ENCODE measurements around the gene CDC42EP5.

CDC42EP5 gene

DNA sequence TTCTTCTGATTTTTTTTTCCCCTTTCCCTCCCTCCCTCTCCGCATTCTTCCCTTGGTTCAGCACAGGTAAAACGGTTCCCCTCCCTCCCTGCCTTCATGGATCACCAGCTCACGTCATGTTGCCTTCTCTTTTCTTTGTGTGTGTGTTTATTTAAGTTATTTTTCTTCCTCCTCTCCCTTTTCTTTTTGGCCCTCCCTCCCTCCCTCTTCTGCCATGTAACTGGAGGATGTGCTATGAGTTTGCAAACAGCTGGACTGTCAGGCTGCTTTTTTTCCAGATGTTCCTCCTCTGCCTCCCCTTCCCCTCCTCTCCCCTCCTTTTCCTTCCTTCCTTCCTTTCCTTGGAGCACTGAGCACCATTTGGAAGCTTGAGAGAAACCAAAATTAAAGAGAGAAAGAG lies 11.5 kb downstream of the CDC42EP5 start:
- DNase-seq: no peak

DNA sequence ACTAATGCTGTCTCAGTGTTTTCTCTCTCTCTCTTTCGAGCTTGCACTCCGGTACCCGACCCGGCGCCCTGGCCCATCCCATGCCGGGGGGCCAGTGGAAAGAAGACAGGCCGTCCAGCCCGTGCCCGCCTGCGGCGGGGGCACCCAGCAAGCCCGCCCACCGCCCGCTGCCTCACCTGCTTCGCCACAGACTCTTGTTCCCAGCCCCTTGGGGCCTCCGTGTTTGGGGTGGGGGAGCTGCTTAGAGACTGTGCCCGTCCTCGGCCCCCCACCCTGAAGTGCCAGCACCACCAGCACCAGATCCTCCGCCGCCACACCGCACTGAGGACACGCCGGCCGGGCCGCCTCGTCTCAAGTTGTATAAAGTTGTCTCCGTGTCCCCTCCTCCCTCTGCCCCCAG lies 11.9 kb downstream of the CDC42EP5 start:
- no peak for DNase-seq

GRCh38 chr19:54460230-54461005 lies 12.7 kb downstream of the CDC42EP5 start:
- no peak for DNase-seq

DNA sequence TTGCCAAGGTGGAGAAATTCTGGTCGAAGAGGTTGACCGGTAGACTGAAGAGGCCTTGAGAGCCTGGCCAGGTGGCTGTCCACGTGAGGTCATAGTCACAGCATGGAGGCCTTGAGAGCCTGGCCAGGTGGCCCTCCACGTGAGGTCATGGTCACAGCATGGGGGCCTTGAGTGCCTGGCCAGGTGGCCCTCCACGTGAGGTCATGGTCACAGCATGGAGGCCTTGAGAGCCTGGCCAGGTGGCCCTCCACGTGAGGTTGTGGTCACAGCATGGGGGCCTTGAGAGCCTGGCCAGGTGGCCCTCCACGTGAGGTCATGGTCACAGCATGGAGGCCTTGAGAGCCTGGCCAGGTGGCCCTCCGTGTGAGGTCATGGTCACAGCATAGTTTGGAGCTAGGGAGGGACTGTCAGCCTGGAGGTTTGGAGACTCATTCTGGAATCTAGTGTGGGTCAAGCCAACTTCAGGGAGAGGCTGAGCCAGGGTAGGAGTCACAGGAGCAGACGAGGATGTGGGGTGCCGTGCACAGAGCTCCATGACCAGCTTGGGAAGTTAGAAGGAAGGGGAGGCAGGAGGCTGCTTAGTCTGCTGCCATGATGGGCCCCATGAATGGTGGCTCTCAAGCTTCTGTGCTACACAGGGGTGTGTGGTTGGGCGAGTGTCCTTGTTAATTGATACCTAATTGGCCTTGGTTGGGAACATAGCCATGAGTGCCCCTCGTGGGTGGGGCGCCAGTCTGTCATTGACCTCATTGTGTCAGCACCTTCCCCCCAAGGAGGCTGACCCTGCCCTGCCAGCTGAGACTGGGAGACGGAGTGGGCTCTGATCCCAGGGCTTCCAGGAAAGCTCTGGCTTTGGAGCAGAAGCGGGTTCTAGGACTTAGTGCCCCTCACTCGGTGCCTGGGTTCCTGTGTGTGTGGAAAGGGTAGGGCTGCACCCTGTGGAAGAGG lies 13.5 kb downstream of the CDC42EP5 start:
- no peak for DNase-seq

DNA sequence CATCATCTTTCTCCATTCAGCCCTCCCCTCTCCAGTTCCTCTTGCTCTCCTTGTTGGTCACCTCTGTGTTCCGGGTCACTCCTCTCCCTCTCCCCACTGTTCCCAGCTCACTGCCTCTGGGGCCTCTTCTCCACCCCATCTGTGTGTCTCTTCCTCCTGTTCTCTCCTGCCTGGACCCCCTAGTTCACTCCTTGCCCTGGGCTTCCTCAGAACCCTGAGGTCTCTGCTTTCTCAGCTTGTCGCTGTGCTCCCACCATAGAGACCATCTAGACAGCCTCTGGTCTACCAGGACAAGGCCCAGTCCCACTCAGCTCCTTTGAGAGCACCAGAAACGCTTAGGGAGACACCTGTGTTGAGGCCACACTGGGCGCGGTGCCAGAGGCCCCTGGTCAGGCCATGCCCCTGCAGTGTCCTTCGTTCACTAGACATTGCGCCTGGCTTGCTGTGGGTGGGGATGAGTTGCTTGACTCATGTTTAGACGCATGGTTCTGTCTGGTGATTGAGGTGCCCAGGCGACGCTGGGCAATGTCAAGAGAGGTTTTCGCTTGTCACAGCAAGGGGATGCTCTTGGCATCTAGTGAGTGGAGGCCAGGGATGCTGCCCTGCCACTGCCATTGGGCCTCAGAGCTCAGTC lies 14.3 kb downstream of the CDC42EP5 start:
- no peak for DNase-seq

DNA sequence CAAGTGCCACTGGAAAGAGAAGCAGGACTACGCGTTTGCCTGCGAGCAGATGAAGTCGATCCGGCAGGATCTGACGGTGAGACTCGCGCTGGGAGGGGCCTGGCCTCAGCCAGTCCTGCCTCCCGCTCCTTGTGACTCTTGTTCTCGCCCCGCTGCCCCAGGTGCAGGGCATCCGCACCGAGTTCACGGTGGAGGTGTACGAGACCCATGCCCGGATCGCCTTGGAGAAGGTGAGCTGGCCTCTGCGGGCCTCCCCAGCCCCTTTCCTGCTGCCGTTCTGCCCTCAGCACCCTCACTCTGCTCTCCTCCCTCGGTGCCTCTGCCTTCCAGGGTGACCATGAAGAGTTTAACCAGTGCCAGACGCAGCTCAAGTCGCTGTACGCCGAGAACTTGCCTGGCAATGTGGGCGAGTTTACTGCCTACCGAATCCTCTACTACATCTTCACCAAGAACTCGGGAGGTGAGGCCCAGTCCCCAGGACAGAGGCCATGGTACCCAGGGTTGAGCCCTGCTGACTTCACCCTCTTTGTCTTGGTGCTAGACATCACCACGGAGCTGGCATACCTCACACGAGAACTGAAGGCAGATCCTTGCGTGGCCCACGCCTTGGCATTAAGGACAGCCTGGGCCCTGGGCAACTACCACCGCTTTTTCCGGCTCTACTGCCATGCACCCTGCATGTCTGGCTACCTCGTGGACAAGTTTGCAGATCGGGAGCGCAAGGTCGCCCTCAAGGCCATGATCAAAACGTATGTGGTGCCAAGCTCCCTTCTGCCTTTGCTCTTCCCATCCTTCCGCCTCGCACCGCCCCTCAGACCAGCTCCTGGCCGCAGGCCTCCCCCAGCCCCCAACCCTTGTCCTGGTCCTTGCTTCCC lies 15.1 kb downstream of the CDC42EP5 start:
- DNase-seq: no peak

DNA sequence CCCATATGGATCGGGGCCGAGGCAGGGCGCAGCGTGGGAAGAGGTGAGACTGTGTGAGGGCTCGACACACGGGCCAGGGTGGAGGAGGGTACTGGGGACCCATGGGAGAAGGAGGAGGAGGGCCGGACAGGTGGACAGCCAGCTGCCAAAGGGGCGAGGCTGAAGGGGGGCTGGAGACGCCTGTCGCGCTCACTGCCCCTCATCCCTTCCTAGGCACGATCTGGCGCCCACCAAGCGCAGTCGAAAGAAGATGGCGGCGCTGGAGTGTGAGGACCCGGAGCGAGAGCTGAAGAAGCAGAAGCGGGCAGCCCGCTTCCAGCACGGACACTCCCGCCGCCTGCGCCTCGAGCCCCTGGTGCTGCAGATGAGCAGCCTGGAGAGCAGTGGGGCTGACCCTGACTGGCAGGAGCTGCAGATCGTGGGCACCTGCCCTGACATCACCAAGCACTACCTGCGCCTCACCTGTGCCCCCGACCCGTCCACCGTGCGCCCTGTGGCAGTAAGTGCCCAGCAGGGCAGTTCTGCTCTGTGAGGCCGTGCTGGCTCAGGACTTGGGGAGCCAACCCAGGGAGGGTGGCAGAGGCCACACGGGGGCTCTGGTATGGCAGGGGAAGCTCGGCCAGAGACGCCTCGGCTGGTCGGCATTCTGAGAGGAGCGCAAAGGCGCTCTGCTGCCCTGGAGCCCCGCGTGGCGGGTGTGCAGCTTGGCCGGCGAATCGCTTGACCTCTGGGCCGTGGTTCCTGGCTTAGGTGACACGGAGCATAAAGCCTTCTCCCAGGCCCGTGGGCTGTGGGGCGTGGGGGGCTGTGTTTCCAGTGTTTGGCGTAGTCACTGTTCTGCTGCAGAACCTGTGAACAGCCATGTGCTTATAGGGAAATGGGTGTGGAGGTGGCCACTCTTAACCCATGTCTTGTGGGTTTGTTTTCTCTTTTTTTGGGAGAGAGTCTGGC lies 16.4 kb downstream of the CDC42EP5 start:
- DNase-seq: no peak

DNA sequence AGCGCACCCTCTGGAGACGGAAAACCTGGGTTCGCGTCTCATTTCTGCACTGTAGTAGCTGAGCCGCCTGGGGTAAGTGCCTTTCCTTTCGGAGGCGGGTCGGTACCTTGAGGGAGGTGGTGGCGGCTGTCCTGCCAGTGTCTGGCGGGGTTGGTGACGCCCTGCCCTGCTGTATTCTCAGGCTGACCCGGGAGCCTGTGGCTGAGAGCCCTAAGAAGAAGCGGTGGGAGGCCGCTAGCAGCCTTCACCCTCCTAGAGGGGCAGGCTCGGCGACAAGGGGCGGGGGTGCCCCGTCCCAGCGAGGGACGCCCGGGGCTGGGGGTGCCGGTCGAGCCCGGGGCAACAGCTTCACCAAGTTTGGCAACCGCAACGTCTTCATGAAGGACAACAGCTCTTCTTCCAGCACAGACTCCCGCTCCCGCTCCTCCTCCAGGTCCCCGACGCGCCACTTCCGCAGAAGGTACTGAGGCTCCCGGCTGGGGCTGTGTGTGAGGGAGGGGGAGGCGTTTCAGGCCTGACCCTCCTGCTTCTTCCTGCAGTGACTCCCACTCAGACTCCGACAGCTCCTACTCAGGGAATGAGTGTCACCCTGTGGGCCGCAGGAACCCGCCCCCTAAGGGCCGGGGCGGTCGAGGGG lies 17.2 kb downstream of the CDC42EP5 start:
- DNase-seq: no peak

DNA sequence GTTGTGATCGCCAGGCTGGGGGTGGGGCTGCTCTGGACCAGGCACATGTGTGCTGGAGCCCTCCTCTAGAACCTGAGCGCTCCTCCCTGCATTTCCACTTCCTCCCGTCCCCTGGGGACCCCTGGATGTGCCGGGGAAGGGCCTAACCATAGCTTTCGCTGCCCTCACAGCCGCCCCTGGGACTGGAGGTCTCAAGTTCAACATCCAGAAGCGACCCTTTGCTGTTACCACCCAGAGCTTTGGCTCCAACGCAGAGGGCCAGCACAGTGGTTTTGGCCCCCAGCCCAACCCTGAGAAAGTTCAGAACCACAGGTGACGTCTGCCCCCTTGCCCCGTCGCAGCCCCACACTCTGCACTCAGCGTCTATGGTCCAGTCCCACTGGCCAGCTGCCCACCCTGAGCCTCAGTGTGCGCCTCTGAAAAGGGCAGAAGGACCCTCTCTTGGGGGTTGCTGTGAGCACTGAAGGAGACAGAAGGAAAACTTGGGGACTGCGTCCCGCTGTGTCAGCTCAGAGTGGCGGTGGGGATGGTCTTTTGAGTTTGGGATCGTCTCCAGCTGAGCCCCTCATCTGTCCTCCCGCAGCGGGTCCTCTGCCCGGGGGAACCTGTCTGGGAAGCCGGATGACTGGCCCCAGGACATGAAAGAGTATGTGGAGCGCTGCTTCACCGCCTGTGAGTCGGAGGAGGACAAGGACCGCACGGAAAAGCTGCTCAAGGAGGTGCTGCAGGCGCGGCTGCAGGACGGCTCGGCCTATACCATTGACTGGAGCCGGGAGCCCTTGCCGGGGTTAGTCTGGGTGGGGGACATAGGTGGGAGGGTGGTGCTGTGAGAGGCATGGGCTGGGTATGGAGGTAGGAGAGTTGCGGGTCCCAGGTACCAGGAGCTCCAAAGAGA lies 18.1 kb downstream of the CDC42EP5 start:
- DNase-seq: no peak

DNA sequence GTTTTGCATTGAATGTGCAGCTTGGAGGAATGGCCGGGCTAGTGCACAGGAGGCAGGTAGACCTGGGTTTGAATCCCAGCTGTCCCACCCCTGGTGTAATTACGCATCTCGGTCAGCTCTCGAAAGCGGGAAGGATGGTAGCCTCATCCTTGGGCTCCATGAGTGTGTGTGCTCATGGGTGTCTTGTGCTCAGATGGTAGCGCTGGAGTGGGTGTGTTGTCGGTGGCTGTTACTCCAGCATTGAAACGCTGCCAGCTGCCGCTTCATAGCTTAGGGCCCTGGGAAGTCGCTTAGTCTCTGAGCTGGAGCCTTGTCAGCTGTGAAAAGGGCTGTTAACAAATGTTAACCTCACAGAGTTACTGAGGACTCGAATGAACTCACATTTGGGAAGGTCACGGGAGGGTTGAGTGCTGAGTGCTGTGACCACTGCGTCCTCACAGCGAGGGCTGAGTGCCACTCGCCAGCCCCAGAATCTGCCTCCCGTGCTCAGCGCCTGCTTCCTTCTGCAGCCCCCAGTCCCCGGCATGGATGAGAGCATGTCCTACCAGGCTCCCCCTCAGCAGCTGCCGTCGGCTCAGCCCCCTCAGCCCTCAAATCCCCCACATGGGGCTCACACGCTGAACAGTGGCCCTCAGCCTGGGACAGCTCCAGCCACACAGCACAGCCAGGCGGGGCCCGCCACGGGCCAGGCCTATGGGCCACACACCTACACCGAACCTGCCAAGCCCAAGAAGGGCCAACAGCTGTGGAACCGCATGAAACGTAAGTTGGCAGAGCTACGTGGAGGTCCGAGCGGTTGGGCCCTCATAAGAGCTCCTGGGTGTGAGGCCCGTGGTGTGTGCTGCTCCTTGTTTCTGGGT lies 18.9 kb downstream of the CDC42EP5 start:
- DNase-seq: no peak

DNA sequence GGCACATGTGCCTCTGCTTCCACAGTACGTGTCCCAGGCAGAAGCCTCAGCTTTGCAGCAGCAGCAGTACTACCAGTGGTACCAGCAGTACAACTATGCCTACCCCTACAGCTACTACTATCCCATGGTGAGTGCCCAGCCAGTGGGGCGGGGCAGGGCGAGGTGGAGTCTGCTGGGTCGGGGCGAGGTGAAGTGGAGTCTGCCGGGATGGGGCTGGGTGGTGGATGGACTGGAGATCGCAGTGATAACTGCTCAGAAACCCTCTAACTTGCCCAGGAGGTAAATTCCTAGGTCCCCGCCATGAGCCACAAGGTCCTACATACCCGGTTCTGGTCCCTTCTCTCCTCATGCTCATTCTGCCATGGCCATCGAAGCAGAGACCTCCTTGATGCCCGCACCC lies 20.5 kb downstream of the CDC42EP5 start:
- DNase-seq: no peak

DNA sequence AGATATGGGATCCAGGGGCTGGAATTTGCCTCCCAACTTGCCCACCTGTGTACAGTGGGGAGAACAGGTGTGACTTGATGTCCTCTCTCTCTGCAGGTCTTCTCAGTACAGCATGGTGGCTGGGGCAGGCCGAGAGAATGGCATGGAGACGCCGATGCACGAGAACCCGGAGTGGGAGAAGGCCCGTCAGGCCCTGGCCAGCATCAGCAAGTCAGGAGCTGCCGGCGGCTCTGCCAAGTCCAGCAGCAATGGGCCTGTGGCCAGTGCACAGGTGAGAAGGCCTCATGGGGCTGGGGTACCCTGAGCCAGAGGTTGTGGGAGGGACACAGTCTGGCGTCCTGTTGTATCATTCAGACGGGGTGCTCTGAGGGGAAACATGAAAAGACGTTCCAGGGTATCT lies 21.1 kb downstream of the CDC42EP5 start:
- DNase-seq: no peak

- no peak for DNase-seq
These were observed 21.7 kb downstream of the CDC42EP5 start for GRCh38 chr19:54451331-54451871.

GRCh38 chr19:54449701-54450069 lies 23.4 kb downstream of the CDC42EP5 start:
- no peak for DNase-seq

- DNase-seq: peak; percentile 98
These were observed 24.1 kb downstream of the CDC42EP5 start, which contains the start of gene LENG8 for GRCh38 chr19:54448774-54449700. Gene LENG8 (plus strand): TSS chr19:54449199. CDS start chr19:54451345, 2,146 bp downstream.

DNA sequence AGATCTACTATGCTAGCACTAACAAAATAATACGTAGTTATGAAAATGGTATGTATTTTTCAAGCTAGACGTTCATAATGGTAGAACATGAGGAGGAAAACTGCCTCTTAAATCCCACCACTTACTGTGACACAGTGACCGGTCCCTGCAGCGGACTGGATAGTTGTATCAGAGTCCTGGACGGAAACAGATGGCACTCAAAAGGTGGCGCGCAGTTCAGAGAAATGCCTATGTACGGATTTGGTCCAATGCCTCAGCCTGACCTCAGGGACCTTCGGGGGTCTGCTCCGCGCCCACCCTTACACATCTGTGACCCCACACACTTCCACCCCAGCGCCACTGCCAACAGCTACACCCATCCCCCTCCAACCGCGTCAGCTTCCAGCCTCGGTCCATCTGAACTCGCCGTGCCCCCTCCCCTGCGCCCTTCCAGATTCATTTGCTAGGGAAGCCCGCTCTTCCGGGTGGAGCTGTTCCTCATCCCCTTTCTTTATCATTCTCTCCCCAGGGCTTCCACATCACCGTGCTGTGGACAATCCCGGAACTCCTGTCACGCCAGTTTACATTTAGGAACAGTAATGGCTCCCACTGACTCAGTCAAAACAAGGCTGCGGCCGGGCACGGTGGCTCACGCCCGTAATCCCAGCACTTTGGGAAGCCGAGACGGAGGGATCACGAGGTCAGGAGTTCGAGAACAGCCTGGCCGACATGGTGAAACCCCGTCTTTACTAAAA lies 24.9 kb downstream of the CDC42EP5 start:
- DNase-seq: peak; percentile 35
